OCI-LY3 (cell line): Measurements from ENCODE around the gene SLC19A1.

Source experiments
- H2AFZ ChIP-seq: fragments of 200-600, 300-600 bp; shearing (Covaris generic); 2 replicates; pipeline ENCODE4 v1.6.0; 2014; ENCODE audit warnings: antibody characterized with exemption, low read depth, low read length
- H3K27ac ChIP-seq: fragments of 200-600, 300-600 bp; sonication (generic); 2 replicates; pipeline ENCODE4 v1.5.1; 2014; ENCODE audit warnings: mild to moderate bottlenecking, low read length, moderate library complexity, mixed read lengths
- H3K27me3 ChIP-seq: fragments of 200-600, 300-600 bp; sonication (generic); 2 replicates; pipeline ENCODE4 v1.6.1; 2014; ENCODE audit warnings: low read depth, low read length, mixed read lengths
- H3K36me3 ChIP-seq: fragments of 200-600, 300-600 bp; sonication (generic); replicated peaks from 2 replicates; pipeline ENCODE3; 2014; ENCODE audit warnings: low read depth, low read length, mixed read lengths
- H3K4me1 ChIP-seq: fragments of 300-600, 200-600 bp; sonication (generic); 2 replicates; pipeline ENCODE4 v1.6.1; 2014; ENCODE audit warnings: low read length, mixed read lengths
- H3K4me2 ChIP-seq: fragments of 200-600, 300-600 bp; sonication (generic); 2 replicates; pipeline ENCODE4 v1.6.1; 2014; ENCODE audit warnings: low read length, mixed read lengths
- H3K4me3 ChIP-seq: fragments of 300-600, 200-600 bp; sonication (generic); 2 replicates; pipeline ENCODE4 v1.5.1; 2014; ENCODE audit warnings: antibody characterized with exemption, mild to moderate bottlenecking, low read length, moderate library complexity
- H3K79me2 ChIP-seq: fragments of 300-600, 200-600 bp; shearing (Covaris generic); 2 replicates; pipeline ENCODE4 v1.6.1; 2014; ENCODE audit warnings: mild to moderate bottlenecking, low read length, mixed read lengths
- H3K9ac ChIP-seq: fragments of 300-600, 200-600 bp; shearing (Covaris generic); 2 replicates; pipeline ENCODE4 v1.6.0; 2014; ENCODE audit warnings: mild to moderate bottlenecking, low read length, moderate library complexity
- H3K9me3 ChIP-seq: fragments of 200-600, 300-600 bp; shearing (Covaris generic); 2 replicates; pipeline ENCODE4 v1.6.1; 2014; ENCODE audit warnings: low read length, mixed read lengths; ENCODE audit not compliant: insufficient read depth
- H4K20me1 ChIP-seq: fragments of 200-600, 300-600 bp; sonication (generic); 2 replicates; pipeline ENCODE4 v1.6.1; 2016; ENCODE audit warnings: low read length, mixed read lengths; ENCODE audit not compliant: insufficient read depth
- EZH2phosphoT487 ChIP-seq: fragments of 200-600 bp; shearing (Covaris generic); IDR thresholded peaks from 2 replicates; pipeline ENCODE4 v1.6.1; 2018; ENCODE audit warnings: antibody characterized with exemption, mixed run types, low read depth
- TF ChIP-seq, protein P1 (sequence below): fragments of 200-600, 300-600 bp; sonication (generic); IDR thresholded peaks from 2 replicates; pipeline ENCODE4 v1.5.1; 2014; ENCODE audit warnings: antibody characterized with exemption, low read length, low read depth

SLC19A1 gene

DNA sequence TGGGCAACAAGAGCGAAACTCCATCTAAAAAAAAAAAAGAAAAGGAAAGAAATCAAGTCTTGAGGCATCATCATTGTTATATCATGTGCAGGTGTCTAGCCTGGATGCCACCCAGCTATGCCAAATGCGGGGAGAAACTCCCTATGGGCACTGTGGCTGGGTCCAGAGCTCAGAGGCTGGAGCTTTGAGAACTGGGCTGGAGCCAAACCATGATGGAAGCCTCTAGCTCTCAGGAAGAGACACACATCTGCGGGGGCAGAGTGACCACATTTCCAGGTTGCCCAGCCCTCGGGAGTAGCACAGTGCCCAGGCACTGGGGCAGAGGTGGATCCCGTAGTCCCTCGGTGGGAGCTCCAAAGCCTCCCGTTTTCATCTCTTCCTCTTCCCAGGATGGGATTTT is 78.4 kb downstream of the SLC19A1 start:
- H3K9ac ChIP-seq: no peak overlapping the region
- no peak overlapping the region for H3K27ac ChIP-seq
- TF ChIP-seq, protein P1, sequence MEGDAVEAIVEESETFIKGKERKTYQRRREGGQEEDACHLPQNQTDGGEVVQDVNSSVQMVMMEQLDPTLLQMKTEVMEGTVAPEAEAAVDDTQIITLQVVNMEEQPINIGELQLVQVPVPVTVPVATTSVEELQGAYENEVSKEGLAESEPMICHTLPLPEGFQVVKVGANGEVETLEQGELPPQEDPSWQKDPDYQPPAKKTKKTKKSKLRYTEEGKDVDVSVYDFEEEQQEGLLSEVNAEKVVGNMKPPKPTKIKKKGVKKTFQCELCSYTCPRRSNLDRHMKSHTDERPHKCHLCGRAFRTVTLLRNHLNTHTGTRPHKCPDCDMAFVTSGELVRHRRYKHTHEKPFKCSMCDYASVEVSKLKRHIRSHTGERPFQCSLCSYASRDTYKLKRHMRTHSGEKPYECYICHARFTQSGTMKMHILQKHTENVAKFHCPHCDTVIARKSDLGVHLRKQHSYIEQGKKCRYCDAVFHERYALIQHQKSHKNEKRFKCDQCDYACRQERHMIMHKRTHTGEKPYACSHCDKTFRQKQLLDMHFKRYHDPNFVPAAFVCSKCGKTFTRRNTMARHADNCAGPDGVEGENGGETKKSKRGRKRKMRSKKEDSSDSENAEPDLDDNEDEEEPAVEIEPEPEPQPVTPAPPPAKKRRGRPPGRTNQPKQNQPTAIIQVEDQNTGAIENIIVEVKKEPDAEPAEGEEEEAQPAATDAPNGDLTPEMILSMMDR: no peak
- no peak for TF ChIP-seq EZH2phosphoT487
- H2AFZ ChIP-seq: no peak overlapping the region
- H3K9me3 ChIP-seq: no peaks in the 10 kb centered on the region
- no peak overlapping the region for H3K4me3 ChIP-seq
- no peaks in the 10 kb centered on the region for H4K20me1 ChIP-seq
- H3K36me3 ChIP-seq: no peaks in the 10 kb centered on the region
- no peaks in the 10 kb centered on the region for H3K27me3 ChIP-seq
- no peaks in the 10 kb centered on the region for H3K79me2 ChIP-seq
- H3K4me1 ChIP-seq: no peaks in the 10 kb centered on the region
- H3K4me2 ChIP-seq: no peak overlapping the region

- no peaks in the 10 kb centered on the region for H3K79me2 ChIP-seq
- H4K20me1 ChIP-seq: no peaks in the 10 kb centered on the region
- H3K4me3 ChIP-seq: no peak overlapping the region
- no peak overlapping the region for H2AFZ ChIP-seq
- H3K36me3 ChIP-seq: no peaks in the 10 kb centered on the region
- H3K9ac ChIP-seq: no peak overlapping the region
- H3K9me3 ChIP-seq: no peaks in the 10 kb centered on the region
- H3K27me3 ChIP-seq: no peaks in the 10 kb centered on the region
- H3K27ac ChIP-seq: no peak overlapping the region
- H3K4me1 ChIP-seq: no peaks in the 10 kb centered on the region
- TF ChIP-seq, protein P1: no peak
- no peak for TF ChIP-seq EZH2phosphoT487
- H3K4me2 ChIP-seq: no peak overlapping the region
These were observed 80.4 kb downstream of the SLC19A1 start for GRCh38 chr21:45461806-45462341.

DNA sequence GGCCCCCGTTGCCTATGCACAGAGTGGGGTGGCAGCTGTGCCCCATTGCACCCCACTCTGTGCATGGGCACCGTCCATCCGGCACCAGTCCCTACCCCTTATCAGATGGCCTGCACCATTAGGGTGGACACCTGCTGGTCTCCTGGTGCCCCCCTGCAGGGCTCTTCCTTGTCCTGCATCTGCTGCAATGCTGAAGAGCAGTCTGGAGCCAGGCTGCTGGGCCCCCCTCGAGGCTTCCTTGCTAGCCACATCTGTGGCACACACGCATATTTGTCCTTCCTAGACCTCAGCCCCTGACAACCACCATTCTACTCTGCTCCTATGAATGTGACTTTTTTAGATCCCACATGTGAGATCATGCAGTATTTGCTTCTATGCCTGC is 80.9 kb downstream of the SLC19A1 start:
- Histone ChIP-seq H3K9ac (no peak overlapping the region), H3K4me1 (no peaks in the 10 kb centered on the region), H3K79me2 (no peaks in the 10 kb centered on the region), H3K27ac (no peak overlapping the region), H3K9me3 (no peaks in the 10 kb centered on the region), H4K20me1 (no peaks in the 10 kb centered on the region), H3K36me3 (no peaks in the 10 kb centered on the region), H3K27me3 (no peaks in the 10 kb centered on the region), H2AFZ (no peak overlapping the region), H3K4me2 (no peak overlapping the region), H3K4me3 (no peak overlapping the region)
- no peak for TF ChIP-seq EZH2phosphoT487
- TF ChIP-seq, protein P1: no peak

- H3K9me3 ChIP-seq: no peaks in the 10 kb centered on the region
- H3K4me3 ChIP-seq: no peak overlapping the region
- no peak overlapping the region for H3K9ac ChIP-seq
- H4K20me1 ChIP-seq: no peaks in the 10 kb centered on the region
- H3K79me2 ChIP-seq: no peaks in the 10 kb centered on the region
- no peak overlapping the region for H2AFZ ChIP-seq
- no peaks in the 10 kb centered on the region for H3K36me3 ChIP-seq
- TF ChIP-seq, protein P1: no peak
- no peak for TF ChIP-seq EZH2phosphoT487
- H3K4me1 ChIP-seq: no peaks in the 10 kb centered on the region
- H3K27me3 ChIP-seq: no peaks in the 10 kb centered on the region
- no peak overlapping the region for H3K27ac ChIP-seq
- no peak overlapping the region for H3K4me2 ChIP-seq
These were observed 81.5 kb downstream of the SLC19A1 start for GRCh38 chr21:45460611-45461368.
